ENCODE results near the gene SLC43A1.
"Not testable (repeated sequence)": the region's sequence is repeated elsewhere in the genome, so short reads cannot be mapped to it uniquely, and the experiment has no call there.

SLC43A1 gene

GRCh38 chr11:57515332-57516060 is at the start of gene SLC43A1:
SLC43A1 (minus strand) TSS chr11:57515702; CDS start chr11:57514111, 1,591 bp downstream.
- in situ Hi-C loops (cut with MboI; ENCODE audit: low sequenced_read_pairs): no loop called here

GRCh38 chr11:57562596-57562995 is 47.1 kb upstream of the SLC43A1 start:
- in situ Hi-C loops (cut with MboI; ENCODE audit: low sequenced_read_pairs): loop anchor here (10.0 to 25.0 kb wide), 2 partner anchors 82 to 225 kb away; partner anchors contain the start of gene YPEL4

- in situ Hi-C loops (cut with MboI; ENCODE audit: low sequenced_read_pairs): loop anchor here (10.0 to 25.0 kb wide), 2 partner anchors 85 to 227 kb away; partner anchors contain the start of gene YPEL4
These were observed 44.6 kb upstream of the SLC43A1 start for GRCh38 chr11:57560146-57560545.

- in situ Hi-C loops (cut with MboI; ENCODE audit: low sequenced_read_pairs): loop anchor here (25.0 kb wide), 1 partner anchor 231 kb away; no protein-coding TSS in a partner anchor
These were observed 40.5 kb upstream of the SLC43A1 start for GRCh38 chr11:57556041-57556440.

- in situ Hi-C loops (cut with MboI; ENCODE audit: low sequenced_read_pairs): loop anchor here (25.0 kb wide), 1 partner anchor 232 kb away; no protein-coding TSS in a partner anchor
These were observed 39.9 kb upstream of the SLC43A1 start for GRCh38 chr11:57555393-57555792.

- in situ Hi-C loops (cut with MboI; ENCODE audit: low sequenced_read_pairs): loop anchor here (25.0 kb wide), 1 partner anchor 235 kb away; no protein-coding TSS in a partner anchor
These were observed 37.0 kb upstream of the SLC43A1 start for GRCh38 chr11:57552479-57552878.

GRCh38 chr11:57551941-57552340 is 36.4 kb upstream of the SLC43A1 start:
- in situ Hi-C loops (cut with MboI; ENCODE audit: low sequenced_read_pairs): loop anchor here (25.0 kb wide), 1 partner anchor 235 kb away; no protein-coding TSS in a partner anchor

GRCh38 chr11:57549983-57550382 is 34.5 kb upstream of the SLC43A1 start:
- in situ Hi-C loops (cut with MboI; ENCODE audit: low sequenced_read_pairs): loop anchor here (25.0 kb wide), 1 partner anchor 237 kb away; no protein-coding TSS in a partner anchor

- in situ Hi-C loops (cut with MboI; ENCODE audit: low sequenced_read_pairs): no loop called here
These were observed 32.4 kb upstream of the SLC43A1 start for GRCh38 chr11:57547854-57548377.

- in situ Hi-C loops (cut with MboI; ENCODE audit: low sequenced_read_pairs): no loop called here
These were observed 31.5 kb upstream of the SLC43A1 start for GRCh38 chr11:57546869-57547475.

- in situ Hi-C loops (cut with MboI; ENCODE audit: low sequenced_read_pairs): no loop called here
These were observed 30.9 kb upstream of the SLC43A1 start for GRCh38 chr11:57546451-57546850.

GRCh38 chr11:57545883-57546282 is 30.4 kb upstream of the SLC43A1 start:
- in situ Hi-C loops (cut with MboI; ENCODE audit: low sequenced_read_pairs): no loop called here

- in situ Hi-C loops (cut with MboI; ENCODE audit: low sequenced_read_pairs): no loop called here
These were observed 29.1 kb upstream of the SLC43A1 start for GRCh38 chr11:57544566-57544965.

- in situ Hi-C loops (cut with MboI; ENCODE audit: low sequenced_read_pairs): no loop called here
These were observed 28.1 kb upstream of the SLC43A1 start for GRCh38 chr11:57543593-57543992.

- in situ Hi-C loops (cut with MboI; ENCODE audit: low sequenced_read_pairs): no loop called here
These were observed 27.1 kb upstream of the SLC43A1 start for GRCh38 chr11:57542582-57542981.

- in situ Hi-C loops (cut with MboI; ENCODE audit: low sequenced_read_pairs): no loop called here
These were observed 25.7 kb upstream of the SLC43A1 start for GRCh38 chr11:57541169-57541568.

GRCh38 chr11:57539342-57539741 is 23.8 kb upstream of the SLC43A1 start:
- in situ Hi-C loops (cut with MboI; ENCODE audit: low sequenced_read_pairs): no loop called here

GRCh38 chr11:57536947-57537619 is 21.6 kb upstream of the SLC43A1 start, which contains the start of gene SMTNL1:
SMTNL1 (plus strand) TSS chr11:57537595; CDS start chr11:57542643, 5,048 bp downstream.
- in situ Hi-C loops (cut with MboI; ENCODE audit: low sequenced_read_pairs): no loop called here

GRCh38 chr11:57534449-57534848 is 18.9 kb upstream of the SLC43A1 start:
- in situ Hi-C loops (cut with MboI; ENCODE audit: low sequenced_read_pairs): not testable (repeated sequence)

GRCh38 chr11:57530596-57531507 is 15.3 kb upstream of the SLC43A1 start, which contains the start of gene TIMM10:
TIMM10 (minus strand) TSS chr11:57530754; CDS start chr11:57530189, 565 bp downstream.
- in situ Hi-C loops (cut with MboI; ENCODE audit: low sequenced_read_pairs): no loop called here
